Measurements from ENCODE around the gene CDC42. TPM values are rescaled to one million over a fixed set of nuclear protein-coding genes. Genes with fewer than 3 reads are reported as not detected.

Gene CDC42
- total RNA-seq, 1 experiment from 2014 or later: 198 TPM

- ChIA-PET POLR2A (ENCODE audit: low non-redundant PET) (no interaction called here), CTCF (no interaction called here)
- Histone ChIP-seq H3K4me1 (ENCODE audit: insufficient read depth, low read length, poor library complexity, severe bottlenecking) (peaks cover 14% of the 10 kb centered on the region), H3K27ac (ENCODE audit: low read depth, low read length, poor library complexity, severe bottlenecking) (no peak overlapping the region), H3K36me3 (ENCODE audit: insufficient read depth, low read length, poor library complexity, severe bottlenecking) (no peaks in the 10 kb centered on the region), H3K27me3 (replicated peaks; ENCODE audit: insufficient read depth, low read depth, low read length, poor library complexity) (no peaks in the 10 kb centered on the region), H3K4me3 (ENCODE audit: low read depth, low read length, poor library complexity, severe bottlenecking) (no peak overlapping the region), H3K9me3 (ENCODE audit: low read depth, low read length, poor library complexity, severe bottlenecking) (no peaks in the 10 kb centered on the region)
- no TSS peak for BruUV-seq (replicated peaks)
- TF ChIP-seq CTCF (conservative IDR thresholded peaks at IDR 0.05; ENCODE audit: low read depth, low read length): no peak
- TF ChIP-seq EZH2 (IDR thresholded peaks at IDR 0.05; ENCODE audit: borderline replicate concordance, low read depth, low read length, poor library complexity, severe bottlenecking): no peak
- no peak for DNase-seq (ENCODE audit: low spot score)
- intact Hi-C loops (cut with micrococcal nuclease; ENCODE audit: unreplicated experiment): no loop called here
Observed at GRCh38 chr1:22026924-22027289, 25.6 kb upstream of the CDC42 start.

- no peak for TF ChIP-seq EZH2 (IDR thresholded peaks at IDR 0.05; ENCODE audit: borderline replicate concordance, low read depth, low read length, poor library complexity, severe bottlenecking)
- no peak for TF ChIP-seq CTCF (conservative IDR thresholded peaks at IDR 0.05; ENCODE audit: low read depth, low read length)
- CTCF ChIA-PET: no interaction called here
- BruUV-seq (replicated peaks): no TSS peak
- intact Hi-C loops (cut with micrococcal nuclease; ENCODE audit: unreplicated experiment): no loop called here
- no peak overlapping the region for H3K4me3 ChIP-seq (ENCODE audit: low read depth, low read length, poor library complexity, severe bottlenecking)
- H3K4me1 ChIP-seq (ENCODE audit: insufficient read depth, low read length, poor library complexity, severe bottlenecking): peaks cover 9% of the 10 kb centered on the region
- DNase-seq (ENCODE audit: low spot score): no peak
- POLR2A ChIA-PET (ENCODE audit: low non-redundant PET): interaction anchor here (0.7 kb wide), 1 partner anchor 246 kb away, joined by 14 read pairs; no protein-coding TSS in a partner anchor
- no peaks in the 10 kb centered on the region for H3K27me3 ChIP-seq (replicated peaks; ENCODE audit: insufficient read depth, low read depth, low read length, poor library complexity)
- no peaks in the 10 kb centered on the region for H3K9me3 ChIP-seq (ENCODE audit: low read depth, low read length, poor library complexity, severe bottlenecking)
- no peak overlapping the region for H3K27ac ChIP-seq (ENCODE audit: low read depth, low read length, poor library complexity, severe bottlenecking)
- no peaks in the 10 kb centered on the region for H3K36me3 ChIP-seq (ENCODE audit: insufficient read depth, low read length, poor library complexity, severe bottlenecking)
Observed at GRCh38 chr1:22030057-22030456, 22.5 kb upstream of the CDC42 start.

- POLR2A ChIA-PET (ENCODE audit: low non-redundant PET): interaction anchor here (0.7 kb wide), 1 partner anchor 246 kb away, joined by 14 read pairs; no protein-coding TSS in a partner anchor
- DNase-seq (ENCODE audit: low spot score): no peak
- Histone ChIP-seq H3K9me3 (ENCODE audit: low read depth, low read length, poor library complexity, severe bottlenecking) (no peaks in the 10 kb centered on the region), H3K4me1 (ENCODE audit: insufficient read depth, low read length, poor library complexity, severe bottlenecking) (peaks cover 9% of the 10 kb centered on the region), H3K36me3 (ENCODE audit: insufficient read depth, low read length, poor library complexity, severe bottlenecking) (no peaks in the 10 kb centered on the region), H3K4me3 (ENCODE audit: low read depth, low read length, poor library complexity, severe bottlenecking) (no peak overlapping the region), H3K27ac (ENCODE audit: low read depth, low read length, poor library complexity, severe bottlenecking) (no peak overlapping the region), H3K27me3 (replicated peaks; ENCODE audit: insufficient read depth, low read depth, low read length, poor library complexity) (no peaks in the 10 kb centered on the region)
- no peak for TF ChIP-seq EZH2 (IDR thresholded peaks at IDR 0.05; ENCODE audit: borderline replicate concordance, low read depth, low read length, poor library complexity, severe bottlenecking)
- no peak for TF ChIP-seq CTCF (conservative IDR thresholded peaks at IDR 0.05; ENCODE audit: low read depth, low read length)
- CTCF ChIA-PET: no interaction called here
- intact Hi-C loops (cut with micrococcal nuclease; ENCODE audit: unreplicated experiment): no loop called here
- no TSS peak for BruUV-seq (replicated peaks)
Observed at GRCh38 chr1:22030473-22030872, 22.0 kb upstream of the CDC42 start.
